ENCODE data around the gene SLC25A30.

GRCh38 chr13:45349438-45349837, 68.7 kb downstream of the SLC25A30 start:
- TF ChIP-seq HMG20A (CRISPR knock-in tag; IDR thresholded peaks at IDR 0.05; ENCODE audit: borderline replicate concordance) (no peak), BCL6 (CRISPR knock-in tag; IDR thresholded peaks at IDR 0.05) (no peak), KLF13 (CRISPR knock-in tag; IDR thresholded peaks at IDR 0.05) (no peak)
- TF ChIP-seq, protein P1, sequence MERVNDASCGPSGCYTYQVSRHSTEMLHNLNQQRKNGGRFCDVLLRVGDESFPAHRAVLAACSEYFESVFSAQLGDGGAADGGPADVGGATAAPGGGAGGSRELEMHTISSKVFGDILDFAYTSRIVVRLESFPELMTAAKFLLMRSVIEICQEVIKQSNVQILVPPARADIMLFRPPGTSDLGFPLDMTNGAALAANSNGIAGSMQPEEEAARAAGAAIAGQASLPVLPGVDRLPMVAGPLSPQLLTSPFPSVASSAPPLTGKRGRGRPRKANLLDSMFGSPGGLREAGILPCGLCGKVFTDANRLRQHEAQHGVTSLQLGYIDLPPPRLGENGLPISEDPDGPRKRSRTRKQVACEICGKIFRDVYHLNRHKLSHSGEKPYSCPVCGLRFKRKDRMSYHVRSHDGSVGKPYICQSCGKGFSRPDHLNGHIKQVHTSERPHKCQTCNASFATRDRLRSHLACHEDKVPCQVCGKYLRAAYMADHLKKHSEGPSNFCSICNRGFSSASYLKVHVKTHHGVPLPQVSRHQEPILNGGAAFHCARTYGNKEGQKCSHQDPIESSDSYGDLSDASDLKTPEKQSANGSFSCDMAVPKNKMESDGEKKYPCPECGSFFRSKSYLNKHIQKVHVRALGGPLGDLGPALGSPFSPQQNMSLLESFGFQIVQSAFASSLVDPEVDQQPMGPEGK (CRISPR knock-in tag; IDR thresholded peaks at IDR 0.05): no peak
- TF ChIP-seq, protein P2, sequence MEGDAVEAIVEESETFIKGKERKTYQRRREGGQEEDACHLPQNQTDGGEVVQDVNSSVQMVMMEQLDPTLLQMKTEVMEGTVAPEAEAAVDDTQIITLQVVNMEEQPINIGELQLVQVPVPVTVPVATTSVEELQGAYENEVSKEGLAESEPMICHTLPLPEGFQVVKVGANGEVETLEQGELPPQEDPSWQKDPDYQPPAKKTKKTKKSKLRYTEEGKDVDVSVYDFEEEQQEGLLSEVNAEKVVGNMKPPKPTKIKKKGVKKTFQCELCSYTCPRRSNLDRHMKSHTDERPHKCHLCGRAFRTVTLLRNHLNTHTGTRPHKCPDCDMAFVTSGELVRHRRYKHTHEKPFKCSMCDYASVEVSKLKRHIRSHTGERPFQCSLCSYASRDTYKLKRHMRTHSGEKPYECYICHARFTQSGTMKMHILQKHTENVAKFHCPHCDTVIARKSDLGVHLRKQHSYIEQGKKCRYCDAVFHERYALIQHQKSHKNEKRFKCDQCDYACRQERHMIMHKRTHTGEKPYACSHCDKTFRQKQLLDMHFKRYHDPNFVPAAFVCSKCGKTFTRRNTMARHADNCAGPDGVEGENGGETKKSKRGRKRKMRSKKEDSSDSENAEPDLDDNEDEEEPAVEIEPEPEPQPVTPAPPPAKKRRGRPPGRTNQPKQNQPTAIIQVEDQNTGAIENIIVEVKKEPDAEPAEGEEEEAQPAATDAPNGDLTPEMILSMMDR (CRISPR knock-in tag; IDR thresholded peaks at IDR 0.05): no peak
- TF ChIP-seq, protein P3, sequence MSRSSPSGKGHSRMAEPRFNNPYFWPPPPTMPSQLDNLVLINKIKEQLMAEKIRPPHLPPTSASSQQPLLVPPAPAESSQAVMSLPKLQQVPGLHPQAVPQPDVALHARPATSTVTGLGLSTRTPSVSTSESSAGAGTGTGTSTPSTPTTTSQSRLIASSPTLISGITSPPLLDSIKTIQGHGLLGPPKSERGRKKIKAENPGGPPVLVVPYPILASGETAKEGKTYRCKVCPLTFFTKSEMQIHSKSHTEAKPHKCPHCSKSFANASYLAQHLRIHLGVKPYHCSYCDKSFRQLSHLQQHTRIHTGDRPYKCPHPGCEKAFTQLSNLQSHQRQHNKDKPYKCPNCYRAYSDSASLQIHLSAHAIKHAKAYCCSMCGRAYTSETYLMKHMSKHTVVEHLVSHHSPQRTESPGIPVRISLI (CRISPR knock-in tag; IDR thresholded peaks at IDR 0.05; ENCODE audit: borderline replicate concordance): no peak

Measured in HepG2 (cell line).